SU-DHL-6 (cell line): ENCODE measurements around the gene FOXO3.

ENCODE experiments used
- H2AFZ ChIP-seq: fragments of 200-600 bp; sonication (generic); 2 replicates; pipeline ENCODE4 v1.6.1; 2014; ENCODE audit warnings: low read depth, mild to moderate bottlenecking, moderate library complexity, mixed read lengths, antibody characterized with exemption, low read length; ENCODE audit not compliant: severe bottlenecking
- H3F3A ChIP-seq: fragments of 200-600 bp; shearing (Covaris generic); 2 replicates; pipeline ENCODE4 v1.6.0; 2016; ENCODE audit warnings: antibody characterized with exemption, mild to moderate bottlenecking; ENCODE audit not compliant: insufficient read depth
- H3K27ac ChIP-seq: fragments of 200-600 bp; sonication (generic); 2 replicates; pipeline ENCODE4 v1.5.1; 2016; ENCODE audit warnings: low read depth, mild to moderate bottlenecking, low read length, moderate library complexity, mixed read lengths
- H3K27me3 ChIP-seq: fragments of 200-600 bp; sonication (generic), shearing (Covaris generic); 2 replicates; pipeline ENCODE4 v1.6.0; 2014; ENCODE audit warnings: mild to moderate bottlenecking, low read length
- H3K36me3 ChIP-seq: fragments of 200-600 bp; sonication (generic); 2 replicates; pipeline ENCODE4 v1.6.1; 2014; ENCODE audit warnings: mild to moderate bottlenecking, low read length, mixed read lengths
- H3K4me2 ChIP-seq: fragments of 300-600, 200-600 bp; shearing (Covaris generic), sonication (generic); 2 replicates; pipeline ENCODE4 v1.6.0; 2014; ENCODE audit warnings: low read length, low read depth, mild to moderate bottlenecking; ENCODE audit not compliant: poor library complexity, severe bottlenecking
- H3K4me3 ChIP-seq: fragments of 200-600 bp; sonication (generic); 2 replicates; pipeline ENCODE4 v1.5.1; 2014; ENCODE audit warnings: antibody characterized with exemption, low read length, mild to moderate bottlenecking, mixed read lengths; ENCODE audit not compliant: insufficient read depth, poor library complexity, severe bottlenecking
- H3K79me2 ChIP-seq: fragments of 200-600 bp; sonication (generic); 2 replicates; pipeline ENCODE4 v1.6.1; 2014; ENCODE audit warnings: mild to moderate bottlenecking, low read length, moderate library complexity; ENCODE audit not compliant: insufficient read depth
- H3K9ac ChIP-seq: fragments of 200-600 bp; sonication (generic); 2 replicates; pipeline ENCODE4 v1.7.0; 2014; ENCODE audit warnings: mild to moderate bottlenecking, low read length
- H3K9me2 ChIP-seq: fragments of 200-600 bp; sonication (generic); replicated peaks from 2 replicates; pipeline ENCODE4 v1.6.1; 2014; ENCODE audit warnings: low read length; ENCODE audit not compliant: insufficient read depth
- H3K9me3 ChIP-seq: fragments of 200-600 bp; sonication (generic); 2 replicates; pipeline ENCODE4 v1.6.1; 2014; ENCODE audit warnings: low read length, mixed read lengths; ENCODE audit not compliant: insufficient read depth
- H4K20me1 ChIP-seq: fragments of 200-600 bp; sonication (generic); 2 replicates; pipeline ENCODE4 v1.6.1; 2014; ENCODE audit warnings: low read depth, mild to moderate bottlenecking, antibody characterized with exemption, low read length, moderate library complexity, mixed read lengths
- EZH2phosphoT487 ChIP-seq: fragments of 200-600 bp; sonication (generic), shearing (Covaris generic); conservative IDR thresholded peaks from 2 replicates; pipeline ENCODE4 v1.6.1; 2018; ENCODE audit warnings: mild to moderate bottlenecking, antibody characterized with exemption, low read length, moderate library complexity, mixed read lengths
- TF ChIP-seq, protein P1 (sequence below): fragments of 200-600 bp; sonication (generic); IDR thresholded peaks from one replicate; pipeline ENCODE4 v1.5.1; 2017; ENCODE audit warnings: antibody characterized with exemption, mild to moderate bottlenecking, low read length, moderate library complexity; ENCODE audit not compliant: insufficient read depth, poor library complexity, severe bottlenecking

FOXO3 gene

DNA sequence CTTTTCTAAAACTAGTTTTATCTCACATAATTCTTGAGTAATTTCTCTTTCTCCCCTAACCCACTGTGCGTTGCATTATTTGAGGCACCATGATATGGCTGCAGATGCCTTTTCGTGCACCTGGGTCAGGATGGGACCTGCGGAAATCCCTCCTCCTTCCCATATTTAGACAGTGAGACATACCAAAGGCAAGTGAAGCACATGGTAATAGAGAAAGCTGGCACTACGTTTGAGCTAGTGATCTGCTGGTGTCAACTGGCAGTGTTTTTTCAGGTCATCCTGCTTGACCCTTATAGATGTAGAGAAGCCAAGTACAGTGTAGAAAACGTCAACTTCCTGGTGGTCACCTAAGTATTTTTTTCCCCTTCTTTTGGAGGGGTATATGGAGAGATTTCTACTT lies 71.7 kb downstream of the FOXO3 start:
- Histone ChIP-seq H3K9me2 (no peaks in the 10 kb centered on the region), H3K36me3 (no peaks in the 10 kb centered on the region), H3K27me3 (no peaks in the 10 kb centered on the region), H3K4me2 (no peak overlapping the region), H3K4me3 (no peak overlapping the region), H3K9me3 (no peaks in the 10 kb centered on the region), H3K9ac (no peak overlapping the region), H4K20me1 (no peaks in the 10 kb centered on the region; the same call in 1 of the 2 replicates), H3K27ac (no peak overlapping the region), H3K79me2 (no peaks in the 10 kb centered on the region), H2AFZ (no peak overlapping the region), H3F3A (no peaks in the 10 kb centered on the region)
- TF ChIP-seq, protein P1, sequence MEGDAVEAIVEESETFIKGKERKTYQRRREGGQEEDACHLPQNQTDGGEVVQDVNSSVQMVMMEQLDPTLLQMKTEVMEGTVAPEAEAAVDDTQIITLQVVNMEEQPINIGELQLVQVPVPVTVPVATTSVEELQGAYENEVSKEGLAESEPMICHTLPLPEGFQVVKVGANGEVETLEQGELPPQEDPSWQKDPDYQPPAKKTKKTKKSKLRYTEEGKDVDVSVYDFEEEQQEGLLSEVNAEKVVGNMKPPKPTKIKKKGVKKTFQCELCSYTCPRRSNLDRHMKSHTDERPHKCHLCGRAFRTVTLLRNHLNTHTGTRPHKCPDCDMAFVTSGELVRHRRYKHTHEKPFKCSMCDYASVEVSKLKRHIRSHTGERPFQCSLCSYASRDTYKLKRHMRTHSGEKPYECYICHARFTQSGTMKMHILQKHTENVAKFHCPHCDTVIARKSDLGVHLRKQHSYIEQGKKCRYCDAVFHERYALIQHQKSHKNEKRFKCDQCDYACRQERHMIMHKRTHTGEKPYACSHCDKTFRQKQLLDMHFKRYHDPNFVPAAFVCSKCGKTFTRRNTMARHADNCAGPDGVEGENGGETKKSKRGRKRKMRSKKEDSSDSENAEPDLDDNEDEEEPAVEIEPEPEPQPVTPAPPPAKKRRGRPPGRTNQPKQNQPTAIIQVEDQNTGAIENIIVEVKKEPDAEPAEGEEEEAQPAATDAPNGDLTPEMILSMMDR: no peak
- no peak for TF ChIP-seq EZH2phosphoT487

DNA sequence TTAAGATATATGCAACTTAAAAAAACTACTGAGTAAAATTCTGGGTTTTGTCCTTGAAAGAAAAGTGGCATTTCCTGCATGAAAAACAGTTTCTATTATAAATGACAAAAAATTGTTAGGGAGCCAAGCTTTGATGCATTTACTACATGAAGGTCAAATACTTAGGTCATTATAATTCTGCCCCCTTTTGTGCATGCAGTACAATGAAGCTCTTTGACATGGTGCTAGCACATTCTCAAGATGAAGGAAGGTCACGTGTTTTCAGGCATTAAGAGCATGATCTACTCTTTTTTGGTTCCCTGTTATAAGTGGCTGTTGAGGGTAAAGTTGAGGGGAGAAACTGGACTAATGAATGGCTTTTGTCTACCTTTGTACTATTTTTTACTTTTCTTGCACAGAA lies 72.7 kb downstream of the FOXO3 start:
- Histone ChIP-seq H4K20me1 (no peaks in the 10 kb centered on the region; the same call in 1 of the 2 replicates), H3K27me3 (no peaks in the 10 kb centered on the region), H3K4me2 (no peak overlapping the region), H3K4me3 (no peak overlapping the region), H3F3A (no peaks in the 10 kb centered on the region), H3K9me3 (no peaks in the 10 kb centered on the region), H3K27ac (no peak overlapping the region), H3K79me2 (no peaks in the 10 kb centered on the region), H3K9me2 (no peaks in the 10 kb centered on the region), H2AFZ (no peak overlapping the region), H3K9ac (no peak overlapping the region), H3K36me3 (no peaks in the 10 kb centered on the region)
- TF ChIP-seq EZH2phosphoT487: no peak
- TF ChIP-seq, protein P1: no peak

DNA sequence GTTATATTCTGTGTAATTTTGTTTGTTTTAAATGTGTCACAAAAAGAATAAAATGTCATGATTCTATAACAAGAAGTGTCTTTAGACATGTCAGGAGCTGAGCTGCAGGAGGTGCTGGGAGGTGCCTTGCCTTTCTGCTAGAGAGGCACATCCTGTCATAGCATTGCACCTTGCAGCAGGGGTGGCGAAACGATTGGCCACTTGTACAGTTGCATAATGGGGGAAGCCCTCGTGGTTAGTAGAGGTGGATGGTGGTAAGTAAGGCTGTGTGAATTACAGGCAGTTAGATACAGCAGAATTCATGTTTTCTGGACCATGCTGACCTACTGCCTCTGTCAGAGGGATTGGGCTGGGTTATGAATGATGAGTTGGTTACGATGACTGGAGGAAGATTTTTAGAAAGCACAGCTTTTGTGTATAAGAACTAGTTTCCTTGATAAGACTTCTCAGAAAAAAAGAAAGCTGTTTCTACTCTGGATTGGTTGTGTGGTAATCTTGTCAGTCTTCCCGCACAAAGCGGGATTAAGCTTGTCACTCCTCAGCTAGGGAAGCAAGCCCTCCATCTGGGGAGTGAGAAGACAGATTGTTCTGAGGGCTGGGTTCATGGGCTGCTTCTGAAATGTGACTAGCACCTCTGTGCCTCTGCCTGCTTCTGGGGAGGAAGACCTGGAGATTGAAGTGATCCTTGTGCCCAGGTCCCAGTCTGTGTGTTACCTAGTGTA lies 74.9 kb downstream of the FOXO3 start:
- no peak for TF ChIP-seq EZH2phosphoT487
- TF ChIP-seq, protein P1: no peak
- Histone ChIP-seq H3K27ac (no peak overlapping the region), H3K9ac (no peak overlapping the region), H3K9me2 (no peaks in the 10 kb centered on the region), H3K4me2 (no peak overlapping the region), H3K79me2 (no peaks in the 10 kb centered on the region), H4K20me1 (no peaks in the 10 kb centered on the region; the same call in 1 of the 2 replicates), H3K27me3 (no peaks in the 10 kb centered on the region), H3K9me3 (no peaks in the 10 kb centered on the region), H2AFZ (no peak overlapping the region), H3F3A (no peaks in the 10 kb centered on the region), H3K4me3 (no peak overlapping the region), H3K36me3 (no peaks in the 10 kb centered on the region)
